GM19468 (cell line): ENCODE data around the gene MTA1.

ENCODE experiments used
- ATAC-seq: cut with Tn5 transposase; IDR thresholded peaks from one replicate; pipeline ENCODE4 v1.9.1; 2021; ENCODE audit warnings: mild to moderate bottlenecking, moderate library complexity, moderate number of reproducible peaks; ENCODE audit not compliant: unreplicated experiment; ENCODE audit errors: extremely low read depth

The MTA1 gene

DNA sequence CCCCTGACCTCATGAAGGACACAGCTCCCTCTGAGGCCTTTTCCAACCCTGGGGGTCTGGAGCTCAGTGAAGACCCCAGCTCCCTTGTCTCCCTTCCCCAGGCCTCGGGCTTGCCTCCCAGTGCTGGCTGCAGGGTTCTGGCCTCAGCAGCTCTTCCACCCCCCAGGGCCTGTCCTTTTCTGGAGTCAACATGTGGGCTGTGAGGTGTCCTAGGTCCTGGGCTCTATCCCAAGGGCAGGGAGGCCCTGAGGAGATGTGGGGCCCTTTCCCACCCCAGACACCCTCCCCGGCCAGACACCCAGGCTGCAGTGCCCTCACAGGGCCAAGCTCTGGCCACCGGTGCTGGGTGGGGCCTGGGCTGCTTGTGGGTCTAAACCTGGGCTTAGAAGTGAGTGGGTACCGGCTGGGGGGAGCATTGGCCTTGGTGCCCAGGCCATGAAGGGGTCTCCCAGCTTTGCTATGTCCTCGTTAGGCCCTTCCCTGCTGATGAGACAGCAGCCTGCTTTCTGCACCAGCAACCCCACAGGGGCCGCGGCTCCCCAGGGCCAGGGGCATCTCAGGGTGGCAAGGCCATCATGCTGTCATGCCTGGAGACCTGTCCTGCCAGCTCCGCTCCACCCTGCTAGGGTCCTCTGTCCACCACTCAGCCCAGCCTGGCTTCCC is 52.3 kb downstream of the MTA1 start:
- ATAC-seq, result no peak

DNA sequence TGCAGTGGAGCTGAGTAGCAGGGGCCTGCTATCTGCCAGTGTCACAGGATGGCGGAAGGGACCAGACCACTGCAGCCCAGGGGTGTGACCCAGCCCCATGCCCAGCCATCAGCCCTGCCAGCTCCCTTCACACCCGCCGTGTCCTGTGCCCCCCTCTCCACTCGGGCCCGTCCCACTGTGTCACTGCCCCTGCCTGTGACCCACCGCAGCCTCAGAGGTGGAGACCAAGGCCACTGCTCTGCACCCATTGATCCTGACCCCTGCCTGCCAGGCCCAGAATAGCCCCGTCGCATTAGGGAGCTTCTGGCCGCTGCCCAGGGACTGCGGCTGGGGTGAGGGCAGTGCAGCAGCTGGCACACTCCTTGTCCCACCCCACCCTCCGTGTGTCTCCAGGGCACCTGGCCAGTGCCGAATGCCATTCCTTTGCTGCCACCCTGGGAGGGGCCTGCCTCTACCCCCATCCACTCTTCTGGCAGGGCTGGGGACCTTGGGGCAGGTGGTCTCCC is 52.9 kb downstream of the MTA1 start:
- ATAC-seq, result no peak

DNA sequence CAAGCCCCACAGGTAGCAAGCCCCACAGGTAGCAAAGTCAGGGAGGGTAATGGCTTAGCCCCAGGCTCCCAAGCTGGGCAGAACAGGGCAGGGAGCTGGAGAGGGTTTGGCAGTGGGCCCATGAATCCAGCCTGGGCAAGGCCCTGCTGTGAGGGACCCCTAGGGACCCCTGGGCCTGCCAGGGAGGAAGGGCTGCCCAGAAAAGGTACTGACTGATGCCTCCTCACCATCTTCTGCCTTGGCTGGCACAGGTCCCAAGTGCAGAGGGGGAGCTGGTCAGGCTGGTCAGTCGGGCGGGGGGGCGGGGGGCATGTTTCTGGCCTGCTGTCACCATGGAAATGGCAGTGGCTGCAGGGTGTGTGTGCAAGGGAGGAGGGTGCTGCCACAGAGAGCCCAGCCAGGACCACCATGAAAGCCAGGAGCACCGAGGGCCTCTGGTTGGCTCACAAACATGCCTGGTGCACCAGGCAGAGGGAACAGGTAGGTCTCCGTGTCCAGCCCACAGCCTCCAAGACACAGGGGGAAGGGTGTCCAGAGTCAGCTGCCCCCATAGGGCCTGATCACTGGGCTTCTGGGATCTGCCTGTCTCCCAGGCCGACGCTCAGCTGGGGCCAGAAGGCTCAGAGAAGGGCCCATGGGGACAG is 53.5 kb downstream of the MTA1 start:
- ATAC-seq, result no peak

DNA sequence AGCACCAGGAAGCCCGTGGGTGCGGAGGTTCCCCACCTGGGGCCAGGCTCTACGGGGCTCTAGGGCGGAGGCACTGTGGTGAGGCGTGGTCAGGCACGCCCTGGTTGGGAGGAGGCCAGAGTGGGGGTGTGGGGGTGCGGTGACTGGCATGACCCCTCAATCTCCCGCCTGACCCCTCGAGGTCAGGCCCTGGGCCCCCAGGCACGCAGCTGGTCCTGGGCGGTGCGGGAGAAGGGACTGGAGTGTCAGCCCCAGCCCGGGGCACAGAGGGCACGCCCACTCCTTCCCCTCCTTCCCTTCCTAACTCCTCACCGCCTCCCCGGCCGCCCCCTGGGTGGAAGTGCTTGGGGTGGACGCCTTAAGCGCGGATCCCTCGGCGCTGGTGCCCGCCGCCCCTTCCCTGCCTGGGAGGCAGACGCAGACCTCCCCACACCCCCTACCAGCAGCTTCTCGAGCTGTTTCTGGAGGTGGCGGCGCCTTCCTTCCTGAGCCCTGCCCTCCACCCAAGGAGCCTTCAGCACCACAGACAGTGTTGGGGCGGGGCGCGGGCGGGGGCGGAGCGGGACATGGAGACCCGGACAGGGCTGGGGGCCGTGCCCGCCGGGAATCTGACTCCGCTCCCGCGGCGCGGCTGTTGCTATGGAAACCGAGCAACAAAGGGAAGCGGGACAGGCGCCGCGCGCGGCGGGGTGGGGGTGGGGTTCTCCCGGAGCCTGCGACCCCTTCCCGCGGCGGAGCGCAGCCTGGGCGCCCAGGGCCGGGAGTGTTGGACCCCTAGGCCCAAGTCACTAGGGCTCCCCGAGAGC is 54.3 kb downstream of the MTA1 start:
- no peak for ATAC-seq

DNA sequence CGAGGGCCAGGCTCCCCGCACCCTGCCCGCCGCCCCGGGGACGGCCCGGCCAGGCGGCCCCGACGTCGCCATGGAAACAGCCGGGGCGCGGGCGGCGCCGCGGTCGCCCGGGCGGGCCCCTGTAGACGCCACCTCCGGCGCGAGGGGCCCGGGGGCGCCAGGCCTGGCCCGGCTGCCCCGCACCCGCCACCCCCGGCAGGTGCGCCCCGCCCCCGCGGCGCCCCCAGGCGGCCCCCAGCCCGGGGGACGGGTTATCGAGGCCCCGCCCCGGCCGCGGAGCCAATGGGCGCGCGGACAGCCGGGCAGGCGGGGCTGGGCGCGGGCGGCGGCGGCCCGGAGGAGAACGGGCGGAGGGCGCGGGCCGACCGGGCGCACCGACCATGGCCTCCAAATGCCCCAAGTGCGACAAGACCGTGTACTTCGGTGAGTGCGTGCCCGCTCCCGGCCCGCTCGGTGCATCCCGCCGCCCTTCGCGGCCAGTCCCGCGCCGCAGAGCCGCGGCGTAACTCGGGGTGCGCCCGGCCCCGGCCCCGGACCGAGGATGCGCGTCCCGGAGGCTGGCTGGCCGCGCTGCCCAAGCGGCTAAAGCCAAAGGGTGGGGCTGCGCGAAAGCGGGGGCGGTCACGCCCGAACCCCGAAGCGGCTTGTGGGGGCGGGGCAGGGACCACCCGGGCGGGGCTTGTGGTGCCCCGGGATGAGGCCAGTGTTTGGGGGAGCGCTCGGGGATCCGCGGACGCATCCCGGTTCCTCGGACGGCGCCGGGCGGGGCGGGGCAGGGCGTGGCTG is 55.0 kb downstream of the MTA1 start, which contains the start of gene CRIP2:
CRIP2 (plus strand) TSS at position 339 of the 786 bp plus-strand sequence; CDS start at position 381, 42 bp downstream.
- ATAC-seq, result no peak

DNA sequence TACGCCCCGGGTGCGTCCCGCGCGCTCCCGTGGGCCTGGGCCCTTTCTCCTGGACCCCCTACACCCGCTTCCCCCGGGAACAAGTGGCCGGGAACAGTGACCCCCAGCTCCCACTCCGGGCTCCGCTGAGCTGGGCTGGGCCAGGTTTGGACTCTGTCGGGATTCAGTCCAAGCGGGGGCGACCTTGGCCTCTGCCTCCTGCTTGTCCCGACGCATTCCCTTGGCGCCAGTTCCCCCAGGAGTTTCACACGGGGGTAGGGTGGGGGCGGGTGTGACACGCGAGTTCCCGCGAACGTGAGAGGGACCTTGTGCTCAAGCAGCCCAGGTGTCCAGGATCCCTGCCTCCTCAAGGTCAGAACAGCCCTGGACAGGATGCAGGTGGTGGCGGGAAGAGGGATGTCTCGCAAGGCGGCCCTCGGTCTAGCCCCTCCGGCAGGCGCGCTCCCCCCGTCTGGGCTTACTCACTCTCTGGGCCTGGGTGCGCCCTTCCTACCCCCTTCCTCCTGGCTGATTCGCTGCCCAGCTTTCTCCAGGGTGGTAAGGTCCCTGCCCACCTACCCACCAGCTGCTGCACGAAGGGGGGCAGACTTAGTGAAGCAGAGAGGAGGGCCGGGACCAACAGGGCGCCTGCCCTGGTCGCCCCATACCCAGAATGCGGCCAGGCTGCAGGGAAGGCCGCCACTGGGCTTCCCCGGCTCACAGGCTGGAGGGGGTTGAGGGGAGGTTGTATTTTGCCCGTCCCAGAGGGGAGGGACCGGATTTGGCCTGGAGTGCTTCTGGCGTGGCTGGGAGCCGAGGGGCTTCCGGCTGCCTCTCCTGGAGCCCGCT is 55.9 kb downstream of the MTA1 start:
- ATAC-seq, result no peak

DNA sequence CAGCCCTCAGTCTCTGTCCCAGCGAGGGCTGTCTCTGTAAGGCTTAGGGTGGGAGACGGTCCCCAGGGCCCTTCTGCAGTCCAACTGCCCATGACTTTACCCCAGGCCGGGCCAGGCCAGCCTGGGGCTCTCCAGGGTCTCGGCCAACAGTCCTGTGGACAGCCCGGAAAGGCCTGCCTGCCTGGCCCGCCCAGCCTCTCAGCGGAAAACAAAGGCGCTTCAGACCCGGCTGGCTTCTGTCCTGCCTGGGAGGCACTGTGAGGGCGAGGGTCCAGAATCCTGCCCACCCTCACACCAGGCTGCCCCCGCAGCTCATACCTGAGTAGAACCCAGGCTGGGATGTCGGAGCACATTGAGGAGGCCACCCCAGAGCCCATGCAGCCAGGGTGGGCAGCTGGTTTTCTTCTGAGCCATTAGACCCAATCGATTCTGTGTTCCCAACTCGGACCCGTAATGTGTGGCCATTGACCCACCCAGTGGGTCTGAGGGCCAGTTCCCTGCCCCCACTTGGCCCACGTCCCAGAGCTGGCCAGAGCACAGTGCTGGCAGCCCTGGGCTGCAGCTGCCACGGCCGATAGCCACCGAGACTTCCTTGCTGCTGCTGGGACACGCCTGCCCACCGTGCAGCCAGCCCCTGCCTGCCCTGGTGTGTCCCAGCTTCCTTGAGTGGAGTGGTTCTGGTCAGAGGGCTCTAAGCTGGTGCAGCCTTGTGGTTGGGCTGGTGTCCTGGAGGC is 56.6 kb downstream of the MTA1 start:
- ATAC-seq, result no peak

DNA sequence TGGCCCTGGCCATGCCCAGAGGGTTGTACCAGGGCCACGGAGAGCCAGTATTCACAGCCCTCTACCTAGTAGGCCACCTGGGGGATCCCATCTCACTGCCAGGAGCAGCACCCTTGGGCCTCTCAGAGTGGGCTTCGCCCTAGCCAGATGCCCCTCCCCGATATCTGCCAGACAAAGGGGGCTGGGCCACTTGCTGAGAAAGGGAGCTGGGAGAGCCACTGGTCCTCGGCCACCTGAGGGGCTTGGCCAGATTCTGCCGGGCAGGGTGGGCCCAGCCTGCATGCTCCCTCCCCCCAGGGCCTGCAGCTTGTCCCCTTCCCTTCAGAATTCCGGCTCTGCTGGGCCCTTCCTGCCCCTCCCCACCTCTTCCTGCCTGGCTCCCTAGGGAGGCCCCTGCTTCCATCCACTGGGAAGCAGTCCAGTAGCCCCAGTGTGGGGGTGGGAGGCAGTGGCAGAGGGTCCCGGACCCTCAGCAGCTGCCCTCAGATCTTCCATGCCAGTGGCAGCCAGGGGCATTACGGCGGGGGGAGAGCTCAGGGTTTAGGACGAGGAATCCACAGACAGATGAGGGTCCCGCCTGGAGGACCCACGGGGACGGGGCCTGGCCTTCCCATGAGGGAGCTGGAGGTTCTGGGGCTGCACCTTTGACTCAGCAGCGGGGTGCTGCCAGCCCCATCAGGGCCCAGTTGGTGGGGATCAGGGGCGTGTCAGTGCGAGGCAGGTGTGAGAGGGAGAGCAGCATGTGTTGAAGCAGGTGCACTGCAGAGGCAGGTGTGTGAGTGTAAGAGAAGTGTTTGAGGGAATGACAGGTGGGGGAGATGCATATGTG is 57.4 kb downstream of the MTA1 start:
- ATAC-seq, result no peak

DNA sequence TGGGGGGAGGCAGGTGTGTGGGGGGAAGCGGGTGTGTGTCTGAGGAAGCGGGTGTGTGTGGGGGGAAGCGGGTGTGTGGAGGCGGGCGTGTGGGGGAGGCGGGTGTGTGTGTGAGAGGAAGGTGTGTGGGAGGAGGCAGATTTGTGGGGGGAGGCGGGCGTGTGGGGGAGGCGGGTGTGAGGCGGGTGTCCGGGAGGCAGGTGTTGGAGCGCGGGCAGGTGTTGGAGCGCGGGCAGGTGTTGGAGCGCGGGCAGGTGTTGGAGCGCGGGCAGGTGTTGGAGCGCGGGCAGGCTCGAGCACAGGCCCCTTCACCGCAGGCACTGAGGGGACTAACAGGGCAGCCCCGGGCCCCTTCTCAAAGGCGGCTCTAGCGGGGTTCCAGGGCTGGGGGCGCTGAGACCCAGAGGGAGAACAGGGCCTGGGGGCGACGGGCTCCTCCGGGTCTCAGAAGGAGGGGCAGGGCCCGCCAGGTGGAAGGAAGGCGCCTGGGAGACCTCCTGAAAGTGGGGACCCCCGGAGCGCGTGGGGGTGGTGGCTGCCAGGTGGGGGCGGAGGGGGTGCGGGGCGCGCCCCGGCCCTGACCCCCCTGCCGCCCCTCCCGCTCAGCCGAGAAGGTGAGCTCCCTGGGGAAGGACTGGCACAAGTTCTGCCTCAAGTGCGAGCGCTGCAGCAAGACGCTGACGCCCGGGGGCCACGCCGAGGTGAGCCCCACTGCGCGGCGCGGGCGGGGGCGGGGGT is 58.2 kb downstream of the MTA1 start:
- no peak for ATAC-seq

DNA sequence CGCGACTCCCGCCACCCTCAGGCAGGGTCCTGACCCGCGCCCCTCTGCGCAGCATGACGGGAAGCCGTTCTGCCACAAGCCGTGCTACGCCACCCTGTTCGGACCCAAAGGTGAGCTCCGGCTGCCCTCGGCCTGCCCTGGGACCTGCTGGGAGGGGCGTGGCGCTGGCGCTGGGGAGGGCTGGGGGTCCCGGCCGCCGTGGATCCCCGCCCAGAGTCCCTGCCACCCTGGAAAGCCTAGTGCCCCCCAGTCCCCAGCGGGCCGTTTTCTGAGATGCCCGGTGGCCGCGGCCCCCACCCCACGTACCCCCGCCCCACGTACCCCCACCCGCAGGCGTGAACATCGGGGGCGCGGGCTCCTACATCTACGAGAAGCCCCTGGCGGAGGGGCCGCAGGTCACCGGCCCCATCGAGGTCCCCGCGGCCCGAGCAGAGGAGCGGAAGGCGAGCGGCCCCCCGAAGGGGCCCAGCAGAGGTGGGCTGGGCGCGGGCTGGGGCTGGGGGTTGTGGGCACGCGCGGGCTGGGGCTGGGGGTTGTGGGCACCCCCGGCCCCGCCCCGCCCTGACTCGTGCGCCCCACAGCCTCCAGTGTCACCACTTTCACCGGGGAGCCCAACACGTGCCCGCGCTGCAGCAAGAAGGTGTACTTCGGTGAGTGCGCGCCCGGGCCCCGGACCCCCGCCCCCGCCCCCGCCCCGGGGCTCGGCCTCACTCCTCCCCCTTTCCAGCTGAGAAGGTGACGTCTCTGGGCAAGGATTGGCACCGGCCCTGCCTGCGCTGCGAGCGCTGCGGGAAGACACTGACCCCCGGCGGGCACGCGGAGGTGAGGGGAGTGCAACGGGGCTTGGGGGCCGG is 59.0 kb downstream of the MTA1 start:
- ATAC-seq, result no peak

DNA sequence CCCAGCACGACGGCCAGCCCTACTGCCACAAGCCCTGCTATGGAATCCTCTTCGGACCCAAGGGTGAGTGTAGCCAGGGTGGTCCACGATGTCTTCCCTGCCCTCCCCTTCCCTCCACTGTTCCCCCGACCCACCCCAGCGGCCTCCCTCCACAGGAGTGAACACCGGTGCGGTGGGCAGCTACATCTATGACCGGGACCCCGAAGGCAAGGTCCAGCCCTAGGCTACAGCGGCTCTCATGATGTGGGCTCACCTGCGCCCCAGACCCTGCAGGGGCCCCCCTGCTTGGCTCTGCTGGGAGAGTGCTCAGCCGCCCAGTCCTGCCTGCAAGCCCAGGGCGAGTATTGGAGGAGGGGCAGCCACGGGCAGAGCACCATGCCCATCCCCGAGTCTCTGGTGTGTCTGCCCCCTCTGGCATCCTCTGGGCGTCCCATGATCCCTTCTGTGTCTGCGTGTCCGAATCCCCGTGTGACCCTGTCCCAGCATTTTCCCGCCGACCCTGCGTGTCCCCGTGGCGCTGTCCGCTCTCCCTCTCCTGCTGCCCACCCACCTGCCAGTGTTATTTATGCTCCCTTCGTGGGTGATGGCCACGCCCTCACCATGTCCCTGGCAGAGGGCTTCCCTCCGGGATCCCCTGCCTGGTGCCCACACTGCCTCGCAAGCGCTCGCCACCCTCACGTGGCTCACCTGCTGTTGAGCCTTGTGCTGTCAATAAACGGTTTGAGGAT is 60.0 kb downstream of the MTA1 start:
- ATAC-seq, result no peak

DNA sequence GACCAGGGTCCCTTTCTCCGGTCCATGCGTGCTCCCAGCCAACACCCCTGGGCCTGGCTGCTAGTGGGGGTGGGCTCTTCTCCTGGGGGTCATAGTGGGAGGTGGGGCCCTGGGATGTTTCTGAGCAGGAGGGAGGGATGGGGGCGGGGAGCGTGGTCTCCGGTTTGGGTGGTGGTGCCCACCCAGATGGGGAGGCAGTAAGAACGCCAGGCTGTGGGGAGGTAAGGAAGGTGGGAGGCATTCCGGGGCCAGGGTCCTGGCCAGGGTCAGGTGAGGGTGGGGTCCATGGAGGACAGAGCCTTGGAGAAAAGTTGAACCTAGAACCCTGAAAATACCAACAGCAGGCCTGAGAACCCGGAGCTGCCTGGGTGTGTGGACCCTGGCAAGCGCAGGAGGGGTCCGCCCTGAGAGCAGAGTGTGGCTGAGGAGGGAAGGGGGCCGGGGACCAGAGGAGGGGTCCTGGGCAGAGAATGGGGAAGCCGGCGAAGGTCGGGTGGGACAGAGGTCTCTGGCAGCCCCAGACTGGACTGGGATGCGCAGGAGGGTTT is 60.6 kb downstream of the MTA1 start:
- ATAC-seq, result no peak

DNA sequence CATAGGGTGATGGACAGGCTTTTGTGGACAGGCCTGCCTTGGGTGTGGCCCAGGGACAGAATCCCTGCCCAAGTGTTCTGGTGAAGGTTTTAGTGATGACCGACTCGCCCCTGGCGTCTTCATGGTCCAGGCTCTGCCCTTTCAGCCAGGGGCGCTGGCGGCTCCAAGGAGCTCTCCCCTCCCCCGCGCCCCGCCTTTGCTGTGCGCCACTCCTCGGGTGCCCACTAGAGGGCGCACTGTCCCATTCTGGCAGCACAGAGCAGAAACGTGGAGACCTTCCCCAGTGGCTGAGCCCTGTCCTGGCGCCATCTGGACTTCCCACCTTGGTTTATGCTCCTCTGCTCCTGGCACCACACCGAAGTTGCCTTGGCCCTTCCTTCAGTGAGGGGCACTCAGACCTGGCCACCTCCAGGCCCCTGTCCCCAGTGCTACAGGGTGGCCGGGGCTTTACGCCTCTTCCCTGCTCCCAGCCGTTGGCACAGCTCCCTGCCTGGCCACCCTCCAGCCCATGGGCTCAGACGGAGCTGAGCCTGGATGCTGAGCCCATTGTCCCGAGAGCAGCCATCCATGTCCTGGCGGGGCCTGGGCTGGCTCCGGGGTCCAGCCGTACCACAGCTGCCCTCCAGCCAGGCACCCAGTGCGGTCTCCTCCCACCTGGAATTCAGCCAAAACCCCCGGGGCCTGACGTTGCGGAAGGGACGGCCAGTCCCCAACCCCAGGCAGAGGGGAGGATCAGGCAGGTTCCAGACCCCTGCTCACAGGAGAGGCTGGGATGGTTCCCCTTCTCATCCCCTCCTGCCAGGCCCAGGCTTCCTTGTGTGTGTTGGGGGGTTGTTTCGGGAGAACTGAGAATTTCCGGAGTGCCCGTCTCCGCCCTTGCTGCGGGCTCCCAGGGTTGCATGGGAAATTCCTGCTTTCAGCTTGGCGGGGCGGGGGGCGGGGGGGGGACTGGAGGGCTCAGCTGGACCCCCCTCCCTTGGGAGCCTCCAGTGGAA is 61.5 kb downstream of the MTA1 start:
- no peak for ATAC-seq

DNA sequence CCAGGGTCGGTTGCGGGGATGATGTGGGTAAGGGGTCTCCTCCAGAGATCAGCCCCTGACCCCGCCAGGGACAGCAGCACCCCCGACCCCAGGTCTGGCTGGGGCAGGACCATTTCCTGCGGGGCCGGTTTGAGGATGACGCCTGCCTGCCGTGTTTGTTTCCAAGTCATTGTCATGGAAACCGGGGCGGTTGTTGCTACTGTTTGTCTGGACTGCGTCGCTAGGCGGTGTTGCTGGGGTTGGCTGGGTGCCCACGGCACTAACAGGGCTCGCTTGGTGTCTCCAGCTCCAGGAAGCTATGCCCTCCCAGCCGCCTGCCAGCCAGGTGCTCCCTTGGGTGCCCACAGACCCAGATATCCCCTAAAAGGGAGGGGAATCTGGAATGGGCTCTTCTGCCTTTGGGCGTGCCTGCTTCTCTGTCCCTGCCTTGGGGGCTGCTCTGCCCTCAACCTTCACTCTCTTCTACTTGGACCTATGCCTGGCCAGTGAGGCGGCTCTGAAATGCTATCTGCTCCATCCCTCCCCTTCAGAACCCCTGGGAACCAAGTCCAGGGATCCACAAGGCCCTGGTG is 62.3 kb downstream of the MTA1 start:
- ATAC-seq, result peak; percentile 42
